ENCODE results near the gene TJP1. TPM values are rescaled to one million over a fixed set of nuclear protein-coding genes. Genes with fewer than 3 reads are reported as not detected.
"Not testable (repeated sequence)": the region's sequence is repeated elsewhere in the genome, so short reads cannot be mapped to it uniquely, and the experiment has no call there.

The TJP1 gene
- total RNA-seq, 3 donors from 2014 or later (not counting 1 experiment from before 2014, with no cell fraction given): not detected

DNA sequence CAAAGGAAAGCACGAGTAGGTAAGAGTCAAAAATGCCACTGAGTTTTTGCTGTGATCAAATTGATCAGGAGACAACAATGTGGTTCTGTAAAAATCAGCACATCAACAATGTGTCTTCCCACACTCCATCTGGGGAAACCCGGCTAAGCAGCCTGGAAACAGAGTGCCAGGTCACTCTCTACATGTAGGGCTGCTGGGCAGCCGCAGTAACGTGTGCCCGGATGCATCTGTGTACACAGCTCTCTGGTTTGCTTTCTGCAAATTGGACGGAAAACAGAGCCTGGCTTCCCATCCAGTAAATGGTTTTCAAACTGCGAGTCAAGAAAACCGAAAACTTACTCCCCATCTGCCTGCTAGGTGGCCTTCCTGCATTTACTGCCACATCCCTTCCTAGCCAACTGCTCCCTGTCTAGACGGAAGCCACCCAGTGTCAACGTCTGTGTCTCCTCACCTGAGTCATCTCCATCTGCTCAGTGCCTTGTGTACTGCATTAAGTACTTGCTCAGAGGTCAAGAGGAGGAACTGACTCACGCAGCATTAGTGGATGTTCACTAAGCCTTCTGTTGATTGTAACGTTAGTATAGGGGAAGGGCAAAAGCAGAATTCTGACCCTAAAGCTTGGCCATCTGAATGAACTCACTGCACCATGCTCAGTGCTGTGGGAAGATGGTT, 124.1 kb downstream of the TJP1 start:
- no peaks in the 10 kb centered on the region for H3K4me1 ChIP-seq (ENCODE audit: control insufficient read depth, insufficient read depth, low read length)
- no peak overlapping the region for H3K4me3 Mint-ChIP-seq
- H3K27me3 ChIP-seq (ENCODE audit: control insufficient read depth, insufficient read depth, low read length): no peaks in the 10 kb centered on the region
- ATAC-seq (no peak), DNase-seq (no peak)
- intact Hi-C loops (cut with micrococcal nuclease): no loop called here
- no peaks in the 10 kb centered on the region for H3K4me1 Mint-ChIP-seq
- H3K36me3 ChIP-seq (ENCODE audit: control insufficient read depth, insufficient read depth, low read length): no peaks in the 10 kb centered on the region
- no peak overlapping the region for H3K27ac ChIP-seq (ENCODE audit: low read length)
- no peaks in the 10 kb centered on the region for H3K36me3 Mint-ChIP-seq
- WGBS (ENCODE audit: insufficient coverage): 86% methylated on average over 12 of the region's 12 CpGs
- H3K27ac Mint-ChIP-seq: no peak overlapping the region
- TF ChIP-seq, protein P1, sequence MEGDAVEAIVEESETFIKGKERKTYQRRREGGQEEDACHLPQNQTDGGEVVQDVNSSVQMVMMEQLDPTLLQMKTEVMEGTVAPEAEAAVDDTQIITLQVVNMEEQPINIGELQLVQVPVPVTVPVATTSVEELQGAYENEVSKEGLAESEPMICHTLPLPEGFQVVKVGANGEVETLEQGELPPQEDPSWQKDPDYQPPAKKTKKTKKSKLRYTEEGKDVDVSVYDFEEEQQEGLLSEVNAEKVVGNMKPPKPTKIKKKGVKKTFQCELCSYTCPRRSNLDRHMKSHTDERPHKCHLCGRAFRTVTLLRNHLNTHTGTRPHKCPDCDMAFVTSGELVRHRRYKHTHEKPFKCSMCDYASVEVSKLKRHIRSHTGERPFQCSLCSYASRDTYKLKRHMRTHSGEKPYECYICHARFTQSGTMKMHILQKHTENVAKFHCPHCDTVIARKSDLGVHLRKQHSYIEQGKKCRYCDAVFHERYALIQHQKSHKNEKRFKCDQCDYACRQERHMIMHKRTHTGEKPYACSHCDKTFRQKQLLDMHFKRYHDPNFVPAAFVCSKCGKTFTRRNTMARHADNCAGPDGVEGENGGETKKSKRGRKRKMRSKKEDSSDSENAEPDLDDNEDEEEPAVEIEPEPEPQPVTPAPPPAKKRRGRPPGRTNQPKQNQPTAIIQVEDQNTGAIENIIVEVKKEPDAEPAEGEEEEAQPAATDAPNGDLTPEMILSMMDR (IDR thresholded peaks at IDR 0.05): no peak
- no peaks in the 10 kb centered on the region for H3K9me3 Mint-ChIP-seq
- no peak overlapping the region for H3K4me3 ChIP-seq (ENCODE audit: low read length)
- H3K27me3 Mint-ChIP-seq (ENCODE audit: low read depth in 2 of 2): peaks cover 4 to 26% of the 10 kb centered on the region in 2 donors
- H3K9me3 ChIP-seq (ENCODE audit: control insufficient read depth, insufficient read depth, low read length): no peaks in the 10 kb centered on the region

DNA sequence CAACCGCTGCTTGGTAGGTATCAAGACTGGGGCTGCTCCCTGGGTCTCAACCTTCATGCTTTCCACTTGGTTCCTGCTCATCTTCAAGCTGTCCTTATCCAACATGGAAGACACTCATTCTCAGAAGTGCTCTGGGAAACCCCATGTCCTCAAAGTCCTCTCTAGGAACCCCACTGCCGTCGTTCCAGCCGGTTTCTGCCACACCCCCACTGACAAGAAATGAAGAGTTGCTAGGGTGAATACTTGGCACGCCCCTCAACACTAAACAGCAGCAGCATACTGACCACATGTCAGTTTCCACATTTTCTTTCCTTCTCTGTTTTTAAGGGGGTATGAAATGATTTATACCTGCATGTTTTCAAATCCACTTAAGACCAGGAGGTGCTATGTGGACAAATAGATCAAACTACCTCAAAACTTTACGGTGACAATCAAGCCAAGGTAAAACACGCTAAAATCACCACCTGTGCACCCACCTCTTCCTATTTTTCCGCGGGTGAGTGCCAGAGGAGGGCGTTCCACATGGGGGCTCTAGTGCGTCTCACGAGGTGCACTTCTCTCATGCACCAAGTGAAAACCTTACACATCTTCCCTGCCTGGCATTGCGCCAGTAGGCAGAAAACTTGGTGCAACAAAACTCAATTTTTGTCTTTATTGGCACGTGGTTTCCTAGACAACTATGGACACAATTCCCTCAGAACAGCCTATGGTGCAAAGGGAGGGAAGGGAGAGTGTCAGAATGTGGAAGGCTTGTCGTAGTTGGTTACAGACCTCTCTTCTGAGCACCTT, 125.1 kb downstream of the TJP1 start:
- DNase-seq: no peak
- peaks cover 8 to 34% of the 10 kb centered on the region in 2 donors for H3K27me3 Mint-ChIP-seq (ENCODE audit: low read depth in 2 of 2)
- TF ChIP-seq, protein P1 (IDR thresholded peaks at IDR 0.05): no peak

DNA sequence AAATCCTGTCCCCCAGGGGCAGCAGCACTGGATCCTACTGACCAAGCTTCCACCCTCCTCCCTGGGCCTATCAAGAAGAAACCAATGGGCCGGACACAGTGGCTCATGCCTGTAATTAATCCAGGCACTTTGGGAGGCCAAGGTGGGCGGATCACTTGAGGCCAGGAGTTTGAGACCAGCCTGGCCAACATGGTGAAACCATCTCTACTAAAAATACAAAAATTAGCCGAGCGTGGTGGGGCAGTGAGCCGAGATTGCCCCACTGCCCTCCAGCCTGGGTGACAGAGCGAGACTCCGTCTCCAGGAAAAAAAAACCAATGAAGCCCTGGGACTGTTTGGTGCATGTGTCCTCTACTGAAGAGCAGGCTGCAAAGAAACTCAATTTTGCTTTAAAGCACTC, 125.8 kb downstream of the TJP1 start:
- intact Hi-C loops (cut with micrococcal nuclease); H3K4me3 Mint-ChIP-seq; H3K9me3 ChIP-seq (ENCODE audit: control insufficient read depth, insufficient read depth, low read length); H3K27ac Mint-ChIP-seq; DNase-seq; H3K4me1 Mint-ChIP-seq; H3K9me3 Mint-ChIP-seq; H3K27ac ChIP-seq (ENCODE audit: low read length); H3K27me3 ChIP-seq (ENCODE audit: control insufficient read depth, insufficient read depth, low read length); H3K4me1 ChIP-seq (ENCODE audit: control insufficient read depth, insufficient read depth, low read length); H3K4me3 ChIP-seq (ENCODE audit: low read length); ATAC-seq; H3K36me3 Mint-ChIP-seq; H3K36me3 ChIP-seq (ENCODE audit: control insufficient read depth, insufficient read depth, low read length): not testable (repeated sequence)
- 92% methylated on average over 7 of the region's 7 CpGs for WGBS (ENCODE audit: insufficient coverage)
- peaks cover 8 to 34% of the 10 kb centered on the region in 2 donors for H3K27me3 Mint-ChIP-seq (ENCODE audit: low read depth in 2 of 2)

More for the DNA sequence above, 125.1 kb downstream of the TJP1 start:
- H3K36me3 ChIP-seq (ENCODE audit: control insufficient read depth, insufficient read depth, low read length): no peaks in the 10 kb centered on the region
- no peaks in the 10 kb centered on the region for H3K27me3 ChIP-seq (ENCODE audit: control insufficient read depth, insufficient read depth, low read length)
- no peak overlapping the region for H3K4me3 Mint-ChIP-seq
- H3K36me3 Mint-ChIP-seq: no peaks in the 10 kb centered on the region
- H3K9me3 ChIP-seq (ENCODE audit: control insufficient read depth, insufficient read depth, low read length): no peaks in the 10 kb centered on the region
- no peak for ATAC-seq
- no peaks in the 10 kb centered on the region for H3K4me1 ChIP-seq (ENCODE audit: control insufficient read depth, insufficient read depth, low read length)
- intact Hi-C loops (cut with micrococcal nuclease): no loop called here
- no peaks in the 10 kb centered on the region for H3K4me1 Mint-ChIP-seq
- H3K9me3 Mint-ChIP-seq: no peaks in the 10 kb centered on the region
- no peak overlapping the region for H3K27ac ChIP-seq (ENCODE audit: low read length)
- H3K4me3 ChIP-seq (ENCODE audit: low read length): no peak overlapping the region
- no peak overlapping the region for H3K27ac Mint-ChIP-seq
- WGBS (ENCODE audit: insufficient coverage): 85% methylated on average over 14 of the region's 15 CpGs

DNA sequence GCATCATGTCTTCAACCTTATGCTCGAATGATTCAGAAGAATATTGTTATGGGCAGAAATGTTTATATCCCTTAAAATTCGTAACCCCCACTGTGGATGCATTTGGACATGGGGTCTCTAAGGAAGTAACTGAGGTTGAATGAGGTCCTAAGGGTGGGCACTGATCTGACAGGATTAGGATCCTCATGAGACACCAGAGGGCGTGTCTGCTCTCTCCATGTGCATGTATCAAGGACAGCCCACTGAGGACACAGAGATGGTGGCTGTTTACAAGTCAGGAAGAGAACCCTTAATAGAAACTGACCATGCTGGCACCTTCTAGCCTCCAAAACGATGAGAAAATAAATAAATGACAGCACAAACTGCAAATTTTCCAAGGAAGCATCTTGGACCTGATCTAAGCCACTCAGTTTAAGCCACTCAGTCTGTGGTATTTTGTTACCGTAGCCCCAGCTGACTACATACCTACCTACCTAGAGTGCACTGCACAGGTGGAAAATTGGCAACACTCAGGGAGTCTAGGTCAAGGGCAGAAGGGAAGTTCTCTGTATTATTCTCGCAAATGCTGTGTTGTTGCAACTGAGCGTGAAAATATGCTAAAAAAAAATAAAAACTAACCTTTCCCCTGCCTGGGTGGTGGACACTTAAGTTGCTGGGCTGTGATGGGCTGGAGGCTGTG, 126.6 kb downstream of the TJP1 start:
- 81% methylated on average over 6 of the region's 7 CpGs for WGBS (ENCODE audit: insufficient coverage)
- H3K27ac Mint-ChIP-seq: no peak overlapping the region
- no peaks in the 10 kb centered on the region for H3K9me3 Mint-ChIP-seq
- Histone ChIP-seq H3K4me1 (ENCODE audit: control insufficient read depth, insufficient read depth, low read length) (no peaks in the 10 kb centered on the region), H3K36me3 (ENCODE audit: control insufficient read depth, insufficient read depth, low read length) (no peaks in the 10 kb centered on the region), H3K9me3 (ENCODE audit: control insufficient read depth, insufficient read depth, low read length) (no peaks in the 10 kb centered on the region), H3K27ac (ENCODE audit: low read length) (no peak overlapping the region), H3K4me3 (ENCODE audit: low read length) (no peak overlapping the region), H3K27me3 (ENCODE audit: control insufficient read depth, insufficient read depth, low read length) (no peaks in the 10 kb centered on the region)
- ATAC-seq: peak in 1 of 3 donors; percentile 28
- peaks cover 8 to 34% of the 10 kb centered on the region in 2 donors for H3K27me3 Mint-ChIP-seq (ENCODE audit: low read depth in 2 of 2)
- TF ChIP-seq, protein P1 (IDR thresholded peaks at IDR 0.05): no peak
- no peak for DNase-seq
- intact Hi-C loops (cut with micrococcal nuclease): no loop called here
- H3K4me3 Mint-ChIP-seq: no peak overlapping the region
- no peaks in the 10 kb centered on the region for H3K4me1 Mint-ChIP-seq
- no peaks in the 10 kb centered on the region for H3K36me3 Mint-ChIP-seq

Measured in natural killer cell (primary cell).